Loucy (cell line): ENCODE results near the gene GPR137.

ENCODE experiments used
- CTCF ChIP-seq: fragments of 200-600 bp; sonication (generic); conservative IDR thresholded peaks from 2 replicates; pipeline ENCODE4 v1.5.1; 2014; ENCODE audit warnings: mild to moderate bottlenecking, antibody characterized with exemption, low read length
- EZH2phosphoT487 ChIP-seq: fragments of 200-600 bp; IDR thresholded peaks from 2 replicates; pipeline ENCODE4 v1.6.1; 2018; ENCODE audit warnings: antibody characterized with exemption, mild to moderate bottlenecking, moderate library complexity, borderline replicate concordance

- TF ChIP-seq CTCF, result no peak
- no peak for TF ChIP-seq EZH2phosphoT487
Observed at GRCh38 chr11:64327375-64327774, 41.7 kb downstream of the GPR137 start.
